CD1c-positive myeloid dendritic cell (primary cell): Measurements from ENCODE around the gene PRSS21.

Source experiments
- DNase-seq: peaks from one replicate; pipeline ENCODE4 v3.0.0-alpha.2; 2016; ENCODE audit errors: extremely low spot score

The PRSS21 gene

GRCh38 chr16:2779978-2780898 lies 36.8 kb upstream of the PRSS21 start:
- no peak for DNase-seq

- no peak for DNase-seq
These were observed 34.3 kb upstream of the PRSS21 start for GRCh38 chr16:2782583-2783351.

- DNase-seq, result no peak
These were observed 33.3 kb upstream of the PRSS21 start for GRCh38 chr16:2783581-2784357.

- no peak for DNase-seq
These were observed 32.5 kb upstream of the PRSS21 start for GRCh38 chr16:2784358-2785100.

DNA sequence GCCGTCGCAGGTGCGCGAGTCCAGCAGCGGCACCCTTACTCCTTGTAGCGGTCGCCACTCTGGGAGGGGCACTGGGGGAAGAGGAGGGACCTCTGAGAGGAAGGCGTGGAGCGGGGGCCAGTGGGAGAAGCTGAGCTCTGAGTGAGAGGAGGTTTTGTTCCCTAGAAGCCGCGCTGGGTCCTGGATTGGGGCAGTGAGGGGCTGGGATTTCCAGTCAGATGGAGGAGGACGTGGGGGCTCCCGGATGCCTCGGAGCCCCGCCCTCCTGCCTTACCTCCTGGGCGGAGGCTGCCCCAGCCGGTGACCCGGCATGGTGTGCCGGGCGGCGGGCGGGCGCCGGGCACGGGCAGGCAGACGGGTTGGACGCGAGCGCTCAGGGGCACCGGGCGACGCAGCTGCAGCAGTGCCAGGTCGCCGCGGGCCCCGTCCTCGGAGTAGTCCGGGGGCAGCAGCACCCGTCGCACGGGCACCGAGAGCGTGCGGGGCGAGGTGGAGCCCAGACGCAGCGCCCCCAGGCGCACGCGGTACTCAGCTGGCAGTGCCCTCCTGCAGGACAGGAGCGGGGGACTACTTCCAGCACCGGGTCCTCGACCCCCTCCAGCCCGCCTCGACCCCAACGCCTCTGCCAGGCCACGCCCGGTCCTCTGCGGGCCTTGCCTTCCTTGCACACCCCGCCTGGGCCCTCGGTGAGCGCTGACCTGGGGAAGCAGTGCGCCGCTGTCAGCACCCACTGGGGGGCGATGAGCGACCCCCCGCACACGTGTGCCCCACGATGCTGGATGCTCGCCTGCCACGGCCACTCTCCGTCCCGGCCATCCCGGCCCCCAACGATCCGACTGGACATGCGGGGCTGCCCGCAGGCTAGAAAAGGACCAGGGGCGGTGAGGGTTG lies 31.7 kb upstream of the PRSS21 start:
- peak; percentile 54 for DNase-seq

- DNase-seq, result no peak
These were observed 30.8 kb upstream of the PRSS21 start for GRCh38 chr16:2786061-2786825.

- no peak for DNase-seq
These were observed 30.2 kb upstream of the PRSS21 start for GRCh38 chr16:2786826-2787151.

DNA sequence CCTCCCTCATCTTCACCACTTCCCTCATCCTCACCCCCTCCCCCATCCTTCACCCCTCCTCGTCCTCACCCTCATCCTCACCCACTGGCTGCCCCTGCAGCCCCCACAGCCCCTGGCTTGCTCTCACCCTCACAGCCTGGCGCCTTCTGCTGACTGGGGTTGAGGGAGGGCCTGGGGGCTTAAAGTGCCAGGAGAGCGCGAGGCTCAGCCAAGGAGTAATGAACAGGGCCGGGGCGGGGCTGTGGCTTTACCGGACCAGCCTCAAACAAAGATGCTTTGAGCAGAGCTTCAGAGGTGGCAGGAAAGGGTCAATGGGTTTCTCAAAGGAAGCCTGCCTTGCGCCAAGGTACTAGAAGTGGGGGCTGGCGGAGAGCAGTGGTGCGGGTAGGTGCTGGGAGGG lies 29.6 kb upstream of the PRSS21 start, which contains the start of gene PRSS33:
Gene PRSS33 (minus strand): TSS at position 155 of the 400 bp plus-strand sequence. CDS start 1,013 bp downstream, outside the sequence.
- DNase-seq, result no peak

DNA sequence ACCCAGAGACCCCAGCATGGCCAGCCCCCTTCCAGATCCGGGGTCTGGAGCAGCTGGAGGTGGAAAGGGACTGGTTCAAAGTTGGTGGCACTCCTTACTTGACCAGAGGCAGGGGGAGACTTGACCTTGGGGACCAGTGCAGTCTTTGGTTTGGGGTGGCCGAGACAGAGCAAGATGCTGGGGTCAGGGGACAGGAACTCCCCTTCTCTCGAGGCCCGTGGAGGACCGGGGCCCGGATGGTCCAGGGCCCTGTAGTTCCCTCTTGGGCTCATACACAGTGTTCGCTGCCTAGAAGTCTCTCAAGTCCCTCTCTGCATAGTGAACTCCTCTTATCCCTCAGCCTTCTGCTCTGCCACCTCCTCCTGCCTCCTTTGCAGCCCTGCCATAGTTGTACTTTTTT lies 29.1 kb upstream of the PRSS21 start:
- DNase-seq, result no peak

GRCh38 chr16:2790631-2791030 lies 26.4 kb upstream of the PRSS21 start:
- DNase-seq, result no peak

DNA sequence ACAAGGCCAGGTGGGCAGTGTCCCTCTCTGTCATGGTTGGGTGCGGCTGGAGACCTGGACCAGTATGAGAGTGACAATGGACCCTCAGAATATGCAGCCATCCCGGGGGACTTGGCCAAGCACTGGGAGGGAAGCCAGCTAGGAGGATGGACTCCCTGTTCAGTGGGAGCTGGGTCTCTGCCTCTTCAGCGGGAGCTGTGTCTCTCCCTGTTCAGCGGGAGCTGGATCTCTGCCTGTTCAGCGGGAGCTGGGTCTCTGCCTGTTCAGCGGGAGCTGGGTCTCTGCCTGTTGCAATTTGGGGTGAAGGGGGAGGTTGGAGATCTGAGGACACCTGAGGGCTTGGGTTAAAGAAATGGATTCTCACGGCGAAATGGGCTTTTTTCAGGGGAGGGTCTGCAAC lies 25.9 kb upstream of the PRSS21 start:
- DNase-seq, result no peak

DNA sequence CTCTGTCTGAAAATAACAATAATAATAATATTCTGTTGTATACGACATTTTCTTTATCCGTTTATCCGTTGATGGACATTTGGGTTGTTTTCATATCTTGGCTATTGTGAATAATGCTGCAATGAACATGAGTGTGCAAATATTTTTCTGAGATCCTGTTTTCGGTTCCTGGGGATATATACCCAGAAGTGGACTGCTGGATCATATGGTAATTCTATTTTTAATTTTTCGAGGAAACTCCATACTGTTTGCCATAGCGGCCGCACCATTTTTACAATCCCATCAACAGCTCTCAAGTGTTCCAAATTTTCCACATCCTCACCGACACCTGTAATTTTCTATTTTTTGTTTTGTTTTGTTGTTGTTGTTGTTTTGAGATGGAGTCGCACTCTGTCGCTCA lies 24.1 kb upstream of the PRSS21 start:
- DNase-seq, result peak; percentile 75

GRCh38 chr16:2795395-2796143 lies 21.5 kb upstream of the PRSS21 start:
- peak; percentile 45 for DNase-seq

DNA sequence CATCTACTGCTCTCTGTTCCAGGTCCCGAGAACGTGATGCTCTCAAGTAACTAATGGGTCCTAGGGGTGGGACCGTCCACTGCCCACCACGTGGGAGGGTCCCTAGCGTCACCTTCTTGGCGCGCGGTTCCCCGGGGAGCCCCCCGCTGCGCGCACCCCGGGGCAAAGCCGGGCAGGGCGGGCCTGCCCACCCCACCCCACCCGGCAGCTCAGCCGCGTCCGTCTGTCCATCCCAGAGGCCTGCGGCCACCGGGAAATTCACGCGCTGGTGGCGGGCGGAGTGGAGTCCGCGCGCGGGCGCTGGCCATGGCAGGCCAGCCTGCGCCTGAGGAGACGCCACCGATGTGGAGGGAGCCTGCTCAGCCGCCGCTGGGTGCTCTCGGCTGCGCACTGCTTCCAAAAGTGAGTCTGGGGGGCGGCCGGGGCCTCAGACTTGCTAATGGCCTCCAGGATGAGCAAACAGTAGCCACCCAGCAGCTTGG lies 18.3 kb upstream of the PRSS21 start:
- no peak for DNase-seq

DNA sequence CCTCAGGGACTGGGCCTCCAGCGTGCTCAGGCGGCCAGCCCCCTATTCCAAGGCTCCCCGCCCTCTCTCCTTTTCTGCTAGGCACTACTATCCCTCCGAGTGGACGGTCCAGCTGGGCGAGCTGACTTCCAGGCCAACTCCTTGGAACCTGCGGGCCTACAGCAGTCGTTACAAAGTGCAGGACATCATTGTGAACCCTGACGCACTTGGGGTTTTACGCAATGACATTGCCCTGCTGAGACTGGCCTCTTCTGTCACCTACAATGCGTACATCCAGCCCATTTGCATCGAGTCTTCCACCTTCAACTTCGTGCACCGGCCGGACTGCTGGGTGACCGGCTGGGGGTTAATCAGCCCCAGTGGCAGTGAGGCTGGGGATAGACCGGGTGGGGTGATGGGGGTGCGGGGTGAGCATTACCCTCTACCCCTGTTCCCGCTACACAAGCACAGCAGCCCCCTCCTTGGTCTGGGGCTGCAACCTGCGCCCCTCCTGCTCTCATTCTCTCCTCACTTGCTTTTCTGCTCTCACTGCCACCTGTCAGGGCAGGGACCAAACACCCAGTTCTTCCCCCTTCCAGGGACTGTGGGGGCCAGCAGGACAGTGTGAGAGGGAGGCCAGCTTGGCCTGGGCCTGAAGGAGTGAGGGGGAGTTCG lies 17.7 kb upstream of the PRSS21 start:
- DNase-seq, result no peak

- DNase-seq, result peak; percentile 39
These were observed 17.2 kb upstream of the PRSS21 start for GRCh38 chr16:2799859-2800226.

- DNase-seq, result no peak
These were observed 13.4 kb upstream of the PRSS21 start for GRCh38 chr16:2803545-2804195.

DNA sequence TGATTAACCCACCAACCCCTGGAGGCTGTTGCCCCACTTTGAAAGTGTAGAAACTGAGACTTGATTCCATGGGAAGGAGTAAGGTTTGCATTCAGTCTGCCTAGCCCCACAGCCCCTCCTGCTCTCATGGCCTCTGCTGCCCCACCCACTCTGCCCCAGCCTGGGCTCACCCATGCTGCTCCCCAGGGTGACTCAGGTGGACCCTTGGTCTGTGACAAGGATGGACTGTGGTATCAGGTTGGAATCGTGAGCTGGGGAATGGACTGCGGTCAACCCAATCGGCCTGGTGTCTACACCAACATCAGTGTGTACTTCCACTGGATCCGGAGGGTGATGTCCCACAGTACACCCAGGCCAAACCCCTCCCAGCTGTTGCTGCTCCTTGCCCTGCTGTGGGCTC lies 12.3 kb upstream of the PRSS21 start:
- no peak for DNase-seq
